ENCODE measurements around the gene SPRN. TPM values are rescaled to one million over a fixed set of nuclear protein-coding genes. Genes with fewer than 3 reads are reported as not detected.

Gene SPRN
- total RNA-seq, 6 experiments from 2014 or later, result 0.07 to 15.1 (median 0.11) TPM; not detected in 1

DNA sequence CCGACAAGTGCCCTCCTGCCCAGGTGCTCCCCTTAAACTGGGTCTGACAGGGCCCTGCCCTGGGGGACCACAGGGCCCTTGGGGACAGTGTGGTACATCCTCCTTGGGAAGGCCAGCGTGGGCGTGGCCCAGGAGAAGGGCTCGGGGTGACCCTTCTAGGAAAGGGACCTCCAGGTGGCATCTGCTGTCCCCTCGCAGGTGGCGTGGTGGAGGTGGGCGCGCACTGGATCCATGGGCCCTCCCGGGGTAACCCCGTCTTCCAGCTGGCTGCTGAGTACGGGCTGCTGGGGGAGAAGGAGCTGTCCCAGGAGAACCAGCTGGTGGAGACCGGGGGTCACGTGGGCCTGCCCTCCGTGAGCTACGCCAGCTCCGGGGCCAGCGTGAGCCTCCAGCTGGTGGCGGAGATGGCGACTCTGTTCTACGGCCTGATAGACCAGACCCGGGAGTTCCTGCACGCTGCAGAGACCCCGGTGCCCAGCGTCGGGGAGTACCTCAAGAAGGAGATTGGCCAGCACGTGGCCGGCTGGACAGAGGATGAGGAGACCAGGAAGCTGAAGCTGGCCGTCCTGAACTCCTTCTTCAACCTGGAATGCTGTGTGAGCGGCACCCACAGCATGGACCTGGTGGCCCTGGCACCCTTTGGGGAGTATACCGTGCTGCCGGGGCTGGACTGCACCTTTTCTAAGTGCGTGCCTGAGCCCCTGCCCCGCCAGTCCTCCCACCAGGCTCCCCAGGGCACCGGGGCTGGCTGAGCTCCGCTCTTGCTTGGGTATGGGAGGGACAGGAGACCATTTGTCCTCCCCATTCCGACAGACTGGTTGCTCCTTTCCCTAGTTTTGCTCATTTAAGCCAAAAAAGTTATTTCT lies 44.4 kb downstream of the SPRN start:
- Histone ChIP-seq H3K4me3 (peak overlapping the region; percentile 86 to 91 (median 88)), H3K4me1 (peaks cover 0 to 14% (median 4%) of the 10 kb centered on the region in 4 donors), H3K27me3 (no peaks in the 10 kb centered on the region), H3K27ac (peak overlapping the region in 1 of 3 donors; percentile 63), H3K36me3 (no peaks in the 10 kb centered on the region), H3K9me3 (no peaks in the 10 kb centered on the region)
- intact Hi-C loops (cut with DNase I), result loop anchor here in 1 of 2 donors (10.0 kb wide), 1 partner anchor 55 kb away; no protein-coding TSS in a partner anchor
- DNase-seq (peak in 1 of 3 donors; percentile 41), ATAC-seq (peak in 1 of 4 donors; percentile 2)
- 100% methylated on average over 4 of the region's 36 CpGs for WGBS (ENCODE audit: insufficient coverage, low coverage, low lambda C conversion rate, missing lambda C conversion rate)
- TF ChIP-seq, protein P1, sequence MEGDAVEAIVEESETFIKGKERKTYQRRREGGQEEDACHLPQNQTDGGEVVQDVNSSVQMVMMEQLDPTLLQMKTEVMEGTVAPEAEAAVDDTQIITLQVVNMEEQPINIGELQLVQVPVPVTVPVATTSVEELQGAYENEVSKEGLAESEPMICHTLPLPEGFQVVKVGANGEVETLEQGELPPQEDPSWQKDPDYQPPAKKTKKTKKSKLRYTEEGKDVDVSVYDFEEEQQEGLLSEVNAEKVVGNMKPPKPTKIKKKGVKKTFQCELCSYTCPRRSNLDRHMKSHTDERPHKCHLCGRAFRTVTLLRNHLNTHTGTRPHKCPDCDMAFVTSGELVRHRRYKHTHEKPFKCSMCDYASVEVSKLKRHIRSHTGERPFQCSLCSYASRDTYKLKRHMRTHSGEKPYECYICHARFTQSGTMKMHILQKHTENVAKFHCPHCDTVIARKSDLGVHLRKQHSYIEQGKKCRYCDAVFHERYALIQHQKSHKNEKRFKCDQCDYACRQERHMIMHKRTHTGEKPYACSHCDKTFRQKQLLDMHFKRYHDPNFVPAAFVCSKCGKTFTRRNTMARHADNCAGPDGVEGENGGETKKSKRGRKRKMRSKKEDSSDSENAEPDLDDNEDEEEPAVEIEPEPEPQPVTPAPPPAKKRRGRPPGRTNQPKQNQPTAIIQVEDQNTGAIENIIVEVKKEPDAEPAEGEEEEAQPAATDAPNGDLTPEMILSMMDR (IDR thresholded peaks at IDR 0.05), result no peak
- no peak for TF ChIP-seq POLR2A (IDR thresholded peaks at IDR 0.05)

DNA sequence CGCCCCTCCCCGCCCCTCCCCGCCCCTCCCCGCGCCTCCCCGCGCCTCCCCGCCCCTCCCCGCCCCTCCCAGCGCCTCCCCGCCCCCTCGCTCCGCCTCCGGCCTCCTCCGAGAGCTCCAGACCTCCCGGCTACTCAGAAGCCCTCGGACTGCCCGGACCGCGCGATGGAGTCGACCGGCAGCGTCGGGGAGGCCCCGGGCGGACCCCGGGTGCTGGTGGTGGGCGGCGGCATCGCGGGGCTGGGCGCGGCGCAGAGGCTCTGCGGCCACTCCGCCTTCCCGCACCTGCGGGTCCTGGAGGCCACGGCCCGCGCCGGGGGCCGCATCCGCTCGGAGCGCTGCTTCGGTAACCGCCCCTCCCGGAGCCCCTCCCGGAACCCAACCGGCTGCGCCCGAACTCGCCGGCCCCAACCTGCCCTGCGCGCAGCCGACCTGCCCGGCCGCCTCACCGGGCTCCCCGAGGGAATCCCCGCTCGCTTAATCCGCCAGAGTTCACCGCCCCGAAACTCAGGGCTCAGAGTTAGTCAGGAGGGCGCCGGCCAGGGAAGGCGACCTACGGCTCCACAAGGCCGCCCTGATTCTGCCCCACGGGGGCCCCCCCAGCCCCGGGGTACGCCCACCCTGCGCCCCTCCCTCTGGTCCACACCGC lies 45.1 kb downstream of the SPRN start, which contains the start of gene PAOX:
PAOX (plus strand) TSS at position 111 of the 649 bp plus-strand sequence; CDS start at position 166, 55 bp downstream.
- ATAC-seq (peak; percentile 54 to 63 (median 62)), DNase-seq (peak; percentile 85 to 86 (median 85))
- Histone ChIP-seq H3K4me3 (peak within 1 kb of the TSS; percentile 86 to 92 (median 91)), H3K27ac (peak within 1 kb of the TSS; percentile 66 to 90 (median 86)), H3K27me3 (no peaks in the 10 kb centered on the region), H3K36me3 (no peaks in the 10 kb centered on the region), H3K4me1 (peaks cover 0 to 19% (median 5%) of the 10 kb centered on the region in 4 donors), H3K9me3 (no peaks in the 10 kb centered on the region)
- 4% methylated on average over 20 of the region's 78 CpGs for WGBS (ENCODE audit: insufficient coverage, low coverage, low lambda C conversion rate, missing lambda C conversion rate)
- TF ChIP-seq, protein P1 (IDR thresholded peaks at IDR 0.05), result no peak
- peak; percentile 64 for TF ChIP-seq POLR2A (IDR thresholded peaks at IDR 0.05)
- intact Hi-C loops (cut with DNase I), result loop anchor here in 1 of 2 donors (10.0 kb wide), 1 partner anchor 54 kb away; no protein-coding TSS in a partner anchor

DNA sequence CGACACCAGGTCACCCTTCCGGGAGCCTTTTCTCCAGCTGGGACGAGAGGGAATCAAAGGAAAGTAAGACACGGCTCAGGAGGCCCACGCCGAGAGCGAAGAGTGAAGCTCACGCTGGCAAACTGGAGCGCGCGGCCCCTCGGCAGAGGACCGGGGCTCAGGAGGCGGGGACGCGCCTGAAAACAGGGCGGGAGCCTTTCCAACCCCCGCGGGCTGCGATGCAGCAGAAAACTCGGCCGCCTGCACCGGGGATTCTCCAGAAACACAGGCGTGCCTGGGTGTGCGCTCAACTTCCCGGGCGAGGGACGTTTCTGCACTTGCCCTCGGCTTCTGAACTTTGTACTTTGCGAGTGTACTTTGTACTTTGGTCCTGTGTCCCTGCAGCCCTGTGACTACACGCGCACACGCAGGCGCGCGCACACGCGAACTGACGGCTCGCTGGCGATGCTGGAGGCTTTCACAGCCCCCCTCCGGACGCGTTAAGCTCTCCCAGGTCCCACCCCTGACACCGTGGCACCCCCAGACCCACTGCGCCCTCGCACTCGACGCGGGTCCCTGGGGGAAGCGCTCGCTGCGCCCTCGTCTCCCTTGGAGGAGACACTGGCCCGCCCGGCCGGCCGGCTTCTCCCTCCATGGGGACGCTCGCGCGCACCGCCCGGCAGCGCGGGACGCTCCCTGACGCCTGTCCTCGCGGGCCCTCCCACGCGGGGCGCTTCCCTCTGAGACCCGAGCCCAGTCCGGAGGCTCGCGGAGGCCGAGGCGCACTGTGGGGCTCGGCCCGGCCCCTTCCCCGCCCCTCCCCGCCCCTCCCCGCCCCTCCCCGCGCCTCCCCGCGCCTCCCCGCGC lies 46.0 kb downstream of the SPRN start:
- Histone ChIP-seq H3K9me3 (no peaks in the 10 kb centered on the region), H3K27me3 (no peaks in the 10 kb centered on the region), H3K27ac (peak overlapping the region; percentile 66 to 90 (median 86)), H3K4me1 (peaks cover 0 to 23% (median 7%) of the 10 kb centered on the region in 4 donors), H3K4me3 (peak overlapping the region; percentile 65 to 92 (median 77)), H3K36me3 (no peaks in the 10 kb centered on the region)
- intact Hi-C loops (cut with DNase I), result loop anchor here in 1 of 2 donors (10.0 kb wide), 1 partner anchor 54 kb away; no protein-coding TSS in a partner anchor
- DNase-seq (peak; percentile 84 to 86 (median 86)), ATAC-seq (peak; percentile 66 to 87 (median 82))
- 3% methylated on average over 7 of the region's 90 CpGs for WGBS (ENCODE audit: insufficient coverage, low coverage, low lambda C conversion rate, missing lambda C conversion rate)
- peak; percentile 51 for TF ChIP-seq POLR2A (IDR thresholded peaks at IDR 0.05)
- TF ChIP-seq, protein P1 (IDR thresholded peaks at IDR 0.05), result no peak

Data from right lobe of liver (tissue), 6 donors.